CD14-positive monocyte (primary cell): ENCODE measurements around the gene TMOD3. TPM values are rescaled to one million over a fixed set of nuclear protein-coding genes. Genes with fewer than 3 reads are reported as not detected.
A peak's percentile ranks its signal among the peaks of the same experiment; 100 is the strongest.

Experiments
- DNase-seq, 3 donors: peaks; one replicate each; pipeline ENCODE4 v3.0.0-alpha.2; 2011 to 2022
- H2AFZ ChIP-seq: 2 replicates; pipeline ENCODE4 v1.6.0; 2012; ENCODE audit warnings: mild to moderate bottlenecking, low read depth, low read length, inconsistent platforms; ENCODE audit not compliant: insufficient read depth, poor library complexity, severe bottlenecking
- H3K27ac ChIP-seq, 2 donors: 1 replicate in 1 of 2; 2 replicates in 1 of 2; pipeline ENCODE4 v1.5.1; 2012 to 2013; ENCODE audit warnings: low read length in 2 of 2, control low read depth in 1 of 2, inconsistent platforms in 1 of 2, low read depth in 1 of 2, mild to moderate bottlenecking in 1 of 2
- H3K27me3 ChIP-seq, 2 donors: one replicate each; pipeline versions ENCODE4 v1.6.0 to v1.6.1; 2011 to 2013; ENCODE audit warnings: low read length in 2 of 2; ENCODE audit not compliant: control insufficient read depth in 2 of 2, insufficient read depth in 2 of 2
- H3K36me3 ChIP-seq, 2 donors: replicated peaks in 1 of 2; 1 replicate in 1 of 2; 2 replicates in 1 of 2; pipeline versions ENCODE4 v1.5.1 to v1.6.1; 2012 to 2013; ENCODE audit warnings: low read length in 2 of 2, control low read depth in 1 of 2, inconsistent platforms in 1 of 2, mild to moderate bottlenecking in 1 of 2; ENCODE audit not compliant: insufficient read depth in 2 of 2, control insufficient read depth in 1 of 2
- H3K4me1 ChIP-seq, 2 donors: 1 replicate in 1 of 2; 2 replicates in 1 of 2; pipeline versions ENCODE4 v1.5.1 to v1.6.1; 2012 to 2013; ENCODE audit warnings: low read length in 2 of 2, control low read depth in 1 of 2, inconsistent platforms in 1 of 2, mild to moderate bottlenecking in 1 of 2, moderate library complexity in 1 of 2; ENCODE audit not compliant: insufficient read depth in 2 of 2, control insufficient read depth in 1 of 2
- H3K4me2 ChIP-seq: replicated peaks from 2 replicates; pipeline ENCODE3; 2012; ENCODE audit warnings: low read length, moderate library complexity, mild to moderate bottlenecking; ENCODE audit not compliant: poor library complexity, severe bottlenecking; ENCODE audit errors: extremely low read depth
- H3K4me3 ChIP-seq, 3 experiments: fragments of 200-600 bp in 1 of 3; sonication (generic) in 1 of 3; replicated peaks in 1 of 3; 1 replicate in 2 of 3; 2 replicates in 1 of 3; pipeline ENCODE4 v1.5.1; 2011 to 2013; ENCODE audit warnings: low read length in 3 of 3, mild to moderate bottlenecking in 3 of 3, control low read depth in 2 of 3, low read depth in 2 of 3, inconsistent platforms in 1 of 3, moderate library complexity in 1 of 3
- H3K79me2 ChIP-seq: 2 replicates; pipeline ENCODE4 v1.6.0; 2012; ENCODE audit warnings: mild to moderate bottlenecking, control low read depth, inconsistent platforms, low read length, moderate library complexity; ENCODE audit not compliant: insufficient read depth
- H3K9ac ChIP-seq: 2 replicates; pipeline ENCODE4 v1.6.0; 2017; ENCODE audit warnings: low read length, mild to moderate bottlenecking; ENCODE audit not compliant: insufficient read depth, poor library complexity, severe bottlenecking
- H3K9me3 ChIP-seq, 2 donors: replicated peaks in 1 of 2; 1 replicate in 1 of 2; 2 replicates in 1 of 2; pipeline versions ENCODE4 v1.5.1 to v1.6.1; 2012 to 2013; ENCODE audit warnings: low read length in 2 of 2, control low read depth in 1 of 2; ENCODE audit not compliant: control insufficient read depth in 1 of 2, insufficient read depth in 1 of 2
- H4K20me1 ChIP-seq: 2 replicates; pipeline ENCODE4 v1.6.0; 2012; ENCODE audit warnings: mild to moderate bottlenecking, low read length, control low read depth, moderate library complexity; ENCODE audit not compliant: insufficient read depth
- H3K27ac Mint-ChIP-seq, 7 donors: one replicate each; pipeline ENCODE4 v1.8.0; 2020; ENCODE audit warnings: mild to moderate bottlenecking in 7 of 7, mixed read lengths in 7 of 7, moderate library complexity in 6 of 7, inconsistent platforms in 2 of 7
- H3K27me3 Mint-ChIP-seq, 3 donors: one replicate each; pipeline ENCODE4 v1.8.0; 2021 to 2022; ENCODE audit warnings: low read depth in 3 of 3, mild to moderate bottlenecking in 3 of 3, mixed read lengths in 3 of 3, moderate library complexity in 3 of 3, inconsistent platforms in 1 of 3
- H3K36me3 Mint-ChIP-seq, 2 donors: one replicate each; pipeline ENCODE4 v1.8.0; 2020; ENCODE audit warnings: mixed read lengths in 2 of 2, inconsistent platforms in 1 of 2, mild to moderate bottlenecking in 1 of 2
- H3K4me1 Mint-ChIP-seq: one replicate; pipeline ENCODE4 v1.8.0; 2020; ENCODE audit warnings: mild to moderate bottlenecking, mixed read lengths
- H3K4me3 Mint-ChIP-seq, 2 donors: one replicate each; pipeline ENCODE4 v1.8.0; 2020; ENCODE audit warnings: mild to moderate bottlenecking in 2 of 2, mixed read lengths in 2 of 2, moderate library complexity in 1 of 2
- H3K9me3 Mint-ChIP-seq, 7 donors: one replicate each; pipeline ENCODE4 v1.8.0; 2020 to 2022; ENCODE audit warnings: mixed read lengths in 7 of 7, mild to moderate bottlenecking in 6 of 7, moderate library complexity in 6 of 7, inconsistent platforms in 2 of 7
- CTCF ChIP-seq: fragments of 200-600 bp; IDR thresholded peaks from one replicate; pipeline ENCODE4 v1.8.0; 2022; ENCODE audit warnings: antibody characterized with exemption, mild to moderate bottlenecking
- WGBS: methylation state at CpG from one replicate; pipeline ENCODE4 v1.1.5; 2013; ENCODE audit warnings: missing lambda C conversion rate; ENCODE audit not compliant: insufficient coverage; 5-methylcytosine and 5-hydroxymethylcytosine counted together
- intact Hi-C, 2 donors: fragments of 100-400 bp; cut with micrococcal nuclease; formaldehyde crosslinking; loops; one replicate each; pipeline versions ENCODE4 v1.15.0 to v1.15.1; 2023
- polyA plus RNA-seq, 3 donors: library from polyadenylated mRNA; depleted of rRNA in 1 of 3; unstranded in 2 of 3; stranded (reverse) in 1 of 3; fragments of 300-500 nt in 2 of 3; fragments of >200 nt in 1 of 3; fragmentation: Illumina TruSeq in 2 of 3; gene quantifications; 1 replicate in 2 of 3; 2 replicates in 1 of 3; pipeline ENCODE4 v1.2.3, GENCODE V29; 2012 to 2021

TMOD3 gene
- polyA plus RNA-seq, 3 donors, result 7.7 to 34.8 (median 27.8) TPM

GRCh38 chr15:51801391-51801835, 28.0 kb upstream of the TMOD3 start:
- no peak for DNase-seq
- Histone ChIP-seq H3K4me2 (no peak overlapping the region), H3K9ac (no peak overlapping the region), H3K27ac (no peak overlapping the region), H3K4me3 (no peak overlapping the region), H3K27me3 (no peaks in the 10 kb centered on the region), H4K20me1 (no peaks in the 10 kb centered on the region), H2AFZ (no peak overlapping the region), H3K4me1 (no peaks in the 10 kb centered on the region), H3K9me3 (no peaks in the 10 kb centered on the region), H3K36me3 (peaks cover 44 to 86% of the 10 kb centered on the region in 2 donors), H3K79me2 (no peaks in the 10 kb centered on the region)
- no peak overlapping the region for H3K4me3 Mint-ChIP-seq
- peak overlapping the region in 1 of 7 donors; percentile 1 for H3K27ac Mint-ChIP-seq
- intact Hi-C loops, result no loop called here
- TF ChIP-seq CTCF, result no peak
- H3K27me3 Mint-ChIP-seq, result no peaks in the 10 kb centered on the region
- peaks cover 62 to 73% of the 10 kb centered on the region in 2 donors for H3K36me3 Mint-ChIP-seq
- no peaks in the 10 kb centered on the region for H3K4me1 Mint-ChIP-seq
- H3K9me3 Mint-ChIP-seq, result no peaks in the 10 kb centered on the region
- 100% methylated on average over 1 of the region's 3 CpGs for WGBS

GRCh38 chr15:51802593-51802992, 26.9 kb upstream of the TMOD3 start:
- no peak overlapping the region for H3K9ac ChIP-seq
- H4K20me1 ChIP-seq, result no peaks in the 10 kb centered on the region
- H3K27ac ChIP-seq, result no peak overlapping the region
- Mint-ChIP-seq H3K4me1 (no peaks in the 10 kb centered on the region), H3K27me3 (no peaks in the 10 kb centered on the region), H3K9me3 (no peaks in the 10 kb centered on the region), H3K27ac (no peak overlapping the region), H3K4me3 (no peak overlapping the region), H3K36me3 (peaks cover 69 to 81% of the 10 kb centered on the region in 2 donors)
- no peak overlapping the region for H2AFZ ChIP-seq
- intact Hi-C loops, result no loop called here
- TF ChIP-seq CTCF, result no peak
- no peak overlapping the region for H3K4me2 ChIP-seq
- H3K79me2 ChIP-seq, result no peaks in the 10 kb centered on the region
- DNase-seq, result no peak
- H3K9me3 ChIP-seq, result no peaks in the 10 kb centered on the region
- 100% methylated on average over 2 of the region's 5 CpGs for WGBS
- peaks cover 56 to 91% of the 10 kb centered on the region in 2 donors for H3K36me3 ChIP-seq
- no peaks in the 10 kb centered on the region for H3K27me3 ChIP-seq
- no peaks in the 10 kb centered on the region for H3K4me1 ChIP-seq
- no peak overlapping the region for H3K4me3 ChIP-seq
